ENCODE measurements around the gene SDK1.

SDK1 gene

GRCh38 chr7:4097001-4097609 lies 796.1 kb downstream of the SDK1 start:
- DNase-seq, result no peak

GRCh38 chr7:4098169-4098568 lies 797.1 kb downstream of the SDK1 start:
- DNase-seq, result no peak

DNA sequence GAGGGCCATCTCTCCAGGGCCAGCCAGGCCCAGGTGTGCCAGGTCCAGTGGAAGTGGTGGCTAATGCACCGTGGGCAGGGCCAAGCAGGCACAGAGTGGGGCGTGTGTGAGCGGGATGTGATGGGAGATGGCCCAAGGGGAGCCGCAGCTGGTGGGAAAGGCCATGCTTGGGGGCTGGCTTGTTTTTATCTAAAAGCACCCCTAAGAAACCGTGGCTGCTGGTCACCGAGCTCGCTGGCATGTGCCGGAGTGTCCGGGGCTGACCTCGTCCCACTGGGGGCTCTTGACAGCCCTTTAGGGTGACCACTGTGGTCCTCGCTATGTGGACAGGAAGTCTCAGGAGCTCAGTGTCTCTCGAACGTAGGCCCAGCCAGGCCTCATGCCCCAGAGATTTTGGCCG lies 798.6 kb downstream of the SDK1 start:
- no peak for DNase-seq

GRCh38 chr7:4100148-4100547 lies 799.1 kb downstream of the SDK1 start:
- DNase-seq, result no peak

GRCh38 chr7:4100691-4101090 lies 799.6 kb downstream of the SDK1 start:
- no peak for DNase-seq

DNA sequence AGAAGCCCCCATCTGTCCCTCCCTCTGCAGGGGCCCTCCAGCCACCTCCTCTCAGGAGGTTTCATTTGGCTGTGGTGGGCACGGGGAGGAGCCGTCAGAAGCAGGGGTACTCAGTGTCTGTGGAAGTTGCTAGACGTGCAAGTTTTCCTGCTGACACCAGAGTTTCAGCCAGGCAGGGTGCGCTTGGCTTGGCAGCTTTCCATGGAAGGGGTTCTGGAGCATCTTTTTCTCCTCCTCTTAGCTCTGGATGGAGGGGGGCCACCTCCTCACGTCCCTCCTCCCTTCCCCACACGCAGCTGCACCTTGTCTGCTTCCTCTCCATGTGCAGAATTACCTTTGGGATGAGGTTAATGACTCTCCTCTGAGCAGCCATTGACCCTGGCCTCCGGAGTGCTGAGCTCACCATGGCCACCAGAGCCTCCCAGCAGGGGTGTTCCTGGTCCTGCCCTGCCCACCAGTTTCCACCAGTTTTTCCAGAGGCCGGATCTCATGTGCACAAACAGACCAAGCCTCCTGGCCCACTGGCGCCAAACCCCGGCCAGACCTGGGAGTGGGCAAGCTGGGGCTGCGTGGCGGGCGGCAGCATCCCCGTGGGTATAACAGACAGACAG lies 801.3 kb downstream of the SDK1 start:
- DNase-seq, result no peak

- DNase-seq, result peak; percentile 12
Observed at GRCh38 chr7:4103352-4104091, 802.5 kb downstream of the SDK1 start.

- DNase-seq, result no peak
Observed at GRCh38 chr7:4107839-4108238, 806.8 kb downstream of the SDK1 start.

GRCh38 chr7:4108951-4109350 lies 807.9 kb downstream of the SDK1 start:
- no peak for DNase-seq

- DNase-seq, result no peak
Observed at GRCh38 chr7:4109481-4110110, 808.5 kb downstream of the SDK1 start.

DNA sequence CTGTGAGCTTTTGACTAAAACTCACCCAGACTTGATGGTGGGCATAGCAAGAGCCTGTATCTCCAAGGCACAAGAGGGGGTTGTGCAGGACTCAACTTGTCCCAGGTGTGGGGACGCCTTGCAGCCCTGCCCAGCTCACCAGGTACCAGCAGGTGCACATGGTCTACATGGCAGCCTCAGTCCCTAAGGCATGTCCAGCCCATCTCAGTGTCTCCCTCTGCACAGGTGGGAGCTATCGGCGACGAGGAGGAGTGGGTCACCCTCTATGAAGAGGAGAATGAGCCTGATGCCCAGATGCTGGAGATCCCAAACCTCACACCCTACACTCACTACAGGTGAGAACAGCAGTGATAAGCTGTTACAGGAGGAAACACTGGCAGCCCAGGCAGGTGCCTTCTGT lies 809.4 kb downstream of the SDK1 start:
- DNase-seq, result no peak

DNA sequence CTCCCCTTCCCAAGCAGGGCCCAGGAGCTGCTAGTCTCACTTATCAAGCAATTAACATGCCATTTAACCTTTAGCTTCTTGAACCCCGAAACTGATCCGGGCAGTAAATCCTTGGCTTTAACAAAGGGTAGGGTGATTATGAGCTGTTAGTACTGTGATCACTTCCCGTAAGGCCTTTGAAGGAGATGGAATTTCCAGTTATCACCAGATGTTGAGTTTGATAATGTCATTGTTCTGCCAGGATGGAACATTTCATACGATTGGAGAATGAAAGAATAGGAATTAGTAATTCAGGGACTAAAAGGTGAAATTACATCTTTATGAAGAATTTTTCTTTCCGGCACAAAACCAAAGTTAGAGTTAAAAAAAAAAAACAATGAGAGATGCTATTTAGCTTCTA lies 810.1 kb downstream of the SDK1 start:
- no peak for DNase-seq

DNA sequence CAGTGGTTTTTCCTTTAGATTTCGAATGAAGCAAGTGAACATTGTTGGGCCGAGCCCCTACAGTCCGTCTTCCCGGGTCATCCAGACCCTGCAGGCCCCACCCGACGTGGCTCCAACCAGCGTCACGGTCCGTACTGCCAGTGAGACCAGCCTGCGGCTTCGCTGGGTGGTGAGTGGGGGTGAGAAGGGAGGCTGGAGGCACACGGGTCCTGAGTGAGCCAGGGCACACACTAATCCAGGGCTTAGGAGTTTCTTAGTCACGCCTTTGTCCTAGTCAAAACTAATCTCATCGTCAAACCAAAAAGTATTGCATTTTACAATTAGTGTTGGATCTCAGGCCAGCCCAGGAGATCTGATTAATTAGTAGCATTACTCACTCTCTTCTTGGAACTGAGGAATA lies 812.2 kb downstream of the SDK1 start:
- no peak for DNase-seq

DNA sequence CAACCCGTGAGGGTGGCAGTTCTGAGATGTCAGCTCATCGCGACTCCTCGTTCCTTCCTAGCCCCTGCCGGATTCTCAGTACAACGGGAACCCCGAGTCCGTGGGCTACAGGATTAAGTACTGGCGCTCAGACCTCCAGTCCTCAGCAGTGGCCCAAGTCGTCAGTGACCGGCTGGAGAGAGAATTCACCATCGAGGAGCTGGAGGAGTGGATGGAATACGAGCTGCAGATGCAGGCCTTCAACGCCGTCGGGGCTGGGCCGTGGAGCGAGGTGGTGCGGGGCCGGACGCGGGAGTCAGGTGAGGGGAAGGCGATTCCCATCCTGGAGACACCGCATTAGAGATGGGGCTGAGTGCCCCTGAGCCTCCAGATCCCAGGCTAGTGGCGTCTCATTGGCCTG lies 812.9 kb downstream of the SDK1 start:
- no peak for DNase-seq

- DNase-seq, result no peak
Observed at GRCh38 chr7:4115442-4115841, 814.4 kb downstream of the SDK1 start.

- no peak for DNase-seq
Observed at GRCh38 chr7:4115941-4116610, 815.0 kb downstream of the SDK1 start.

GRCh38 chr7:4119848-4120247 lies 818.8 kb downstream of the SDK1 start:
- no peak for DNase-seq

- no peak for DNase-seq
Observed at GRCh38 chr7:4123346-4123745, 822.3 kb downstream of the SDK1 start.

DNA sequence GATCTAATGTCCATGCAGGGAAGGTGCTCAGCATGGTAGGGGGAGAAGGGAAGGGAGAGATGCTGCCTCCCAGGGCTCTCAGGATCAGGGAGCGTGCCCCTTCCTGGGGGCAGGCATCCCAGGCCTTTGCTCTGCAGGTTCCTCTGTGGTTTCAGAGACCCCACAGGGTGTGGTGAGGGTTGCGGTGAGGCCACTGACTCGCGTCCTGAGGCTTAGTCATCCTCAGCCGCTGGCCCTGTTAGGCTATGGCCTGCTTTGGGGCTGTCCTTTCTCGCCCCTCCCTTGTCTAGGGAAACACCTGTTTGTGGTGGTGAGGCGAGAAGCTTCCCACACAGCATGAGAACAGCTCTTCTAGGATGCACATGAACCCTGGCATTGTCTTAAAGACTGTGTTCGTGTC lies 822.8 kb downstream of the SDK1 start:
- no peak for DNase-seq

GRCh38 chr7:4124556-4125477 lies 823.8 kb downstream of the SDK1 start:
- DNase-seq, result no peak

DNA sequence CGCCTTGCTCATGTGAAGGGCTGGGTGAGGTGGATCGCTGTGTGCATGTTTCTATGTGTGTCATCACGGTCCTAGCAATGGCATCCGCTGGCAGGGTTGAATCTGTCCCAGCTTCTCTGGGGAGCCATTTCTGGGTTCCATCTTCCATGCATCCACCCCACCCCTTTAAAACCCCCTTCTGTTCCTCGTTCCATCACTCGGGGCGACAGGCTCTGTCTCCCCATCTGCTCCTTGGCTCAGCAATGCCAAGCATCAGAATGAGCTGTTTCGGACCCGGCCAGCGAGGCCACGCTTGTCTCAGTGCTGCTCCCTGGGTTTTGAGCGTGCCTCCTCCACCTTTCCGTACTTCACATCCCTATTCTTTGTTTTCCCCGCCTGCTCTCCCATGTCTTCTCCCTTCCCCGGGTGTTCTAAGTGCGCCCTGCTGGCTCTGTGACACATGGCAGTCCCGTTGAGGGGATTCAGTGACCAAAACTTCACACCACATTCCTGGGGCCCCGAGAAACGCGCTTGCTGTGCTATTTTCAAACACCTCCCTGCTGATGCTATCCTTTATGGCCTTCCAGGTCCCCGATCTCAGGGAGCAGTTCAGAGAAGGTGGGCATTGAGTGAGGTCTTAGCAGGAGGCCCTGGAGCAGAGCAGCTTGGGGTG lies 827.0 kb downstream of the SDK1 start:
- DNase-seq, result no peak
